ENCODE measurements around the gene HMOX1.

HMOX1 gene

GRCh38 chr22:35380013-35380412 lies 883 bp upstream of the HMOX1 start:
- no peaks in the 10 kb centered on the region for H3K27me3 ChIP-seq (ENCODE audit: low read length)
- no peaks in the 10 kb centered on the region for H3K9me3 ChIP-seq (ENCODE audit: insufficient read depth, low read length)
- H3K4me2 ChIP-seq (ENCODE audit: low read depth, low read length, poor library complexity, severe bottlenecking), result no peak overlapping the region
- no peaks in the 10 kb centered on the region for H3K79me2 ChIP-seq (ENCODE audit: insufficient read depth, low read length)
- no peak overlapping the region for H3K27ac ChIP-seq (ENCODE audit: low read depth, low read length)
- H4K20me1 ChIP-seq (ENCODE audit: low read depth, low read length), result no peaks in the 10 kb centered on the region
- no peak overlapping the region for H3K9ac ChIP-seq (ENCODE audit: low read length)
- H3K9me2 ChIP-seq (replicated peaks; ENCODE audit: insufficient read depth, low read length), result no peaks in the 10 kb centered on the region
- 0 out of 2 replicates have a peak, but pooled peaks cover 3% of the 10 kb centered on the region for H3F3A ChIP-seq (ENCODE audit: insufficient read depth)
- no peak overlapping the region for H2AFZ ChIP-seq (ENCODE audit: low read depth, low read length, severe bottlenecking)
- TF ChIP-seq EZH2phosphoT487 (conservative IDR thresholded peaks at IDR 0.05; ENCODE audit: low read length) (no peak), CTCF (IDR thresholded peaks at IDR 0.05; ENCODE audit: insufficient read depth, low read length, poor library complexity, severe bottlenecking) (no peak)
- no peaks in the 10 kb centered on the region for H3K36me3 ChIP-seq (ENCODE audit: low read length)
- no peak overlapping the region for H3K4me3 ChIP-seq (ENCODE audit: insufficient read depth, low read length, poor library complexity, severe bottlenecking)

GRCh38 chr22:35381424-35382009 lies 621 bp downstream of the HMOX1 start:
- Histone ChIP-seq H4K20me1 (ENCODE audit: low read depth, low read length) (no peaks in the 10 kb centered on the region), H3K36me3 (ENCODE audit: low read length) (no peaks in the 10 kb centered on the region), H3K4me3 (ENCODE audit: insufficient read depth, low read length, poor library complexity, severe bottlenecking) (peak overlapping the region; percentile 48), H3K79me2 (ENCODE audit: insufficient read depth, low read length) (no peaks in the 10 kb centered on the region), H3K9me3 (ENCODE audit: insufficient read depth, low read length) (no peaks in the 10 kb centered on the region), H3K27ac (ENCODE audit: low read depth, low read length) (no peak overlapping the region), H3F3A (ENCODE audit: insufficient read depth) (no peaks in the 10 kb centered on the region), H3K9ac (ENCODE audit: low read length) (peak overlapping the region; percentile 47), H3K27me3 (ENCODE audit: low read length) (no peaks in the 10 kb centered on the region), H3K4me2 (ENCODE audit: low read depth, low read length, poor library complexity, severe bottlenecking) (peak overlapping the region; percentile 60), H3K9me2 (replicated peaks; ENCODE audit: insufficient read depth, low read length) (no peaks in the 10 kb centered on the region), H2AFZ (ENCODE audit: low read depth, low read length, severe bottlenecking) (peak overlapping the region; percentile 95)
- TF ChIP-seq EZH2phosphoT487 (conservative IDR thresholded peaks at IDR 0.05; ENCODE audit: low read length) (no peak), CTCF (IDR thresholded peaks at IDR 0.05; ENCODE audit: insufficient read depth, low read length, poor library complexity, severe bottlenecking) (no peak)

- no peaks in the 10 kb centered on the region for H3F3A ChIP-seq (ENCODE audit: insufficient read depth)
- no peaks in the 10 kb centered on the region for H3K27me3 ChIP-seq (ENCODE audit: low read length)
- no peaks in the 10 kb centered on the region for H3K36me3 ChIP-seq (ENCODE audit: low read length)
- no peak overlapping the region for H3K27ac ChIP-seq (ENCODE audit: low read depth, low read length)
- H3K9ac ChIP-seq (ENCODE audit: low read length), result no peak overlapping the region
- no peak overlapping the region for H3K4me2 ChIP-seq (ENCODE audit: low read depth, low read length, poor library complexity, severe bottlenecking)
- no peaks in the 10 kb centered on the region for H3K9me2 ChIP-seq (replicated peaks; ENCODE audit: insufficient read depth, low read length)
- no peak overlapping the region for H2AFZ ChIP-seq (ENCODE audit: low read depth, low read length, severe bottlenecking)
- H3K4me3 ChIP-seq (ENCODE audit: insufficient read depth, low read length, poor library complexity, severe bottlenecking), result no peak overlapping the region
- no peaks in the 10 kb centered on the region for H3K9me3 ChIP-seq (ENCODE audit: insufficient read depth, low read length)
- no peak for TF ChIP-seq CTCF (IDR thresholded peaks at IDR 0.05; ENCODE audit: insufficient read depth, low read length, poor library complexity, severe bottlenecking)
- no peak for TF ChIP-seq EZH2phosphoT487 (conservative IDR thresholded peaks at IDR 0.05; ENCODE audit: low read length)
- no peaks in the 10 kb centered on the region for H4K20me1 ChIP-seq (ENCODE audit: low read depth, low read length)
- no peaks in the 10 kb centered on the region for H3K79me2 ChIP-seq (ENCODE audit: insufficient read depth, low read length)
Measured at GRCh38 chr22:35383679-35384071, 2.8 kb downstream of the HMOX1 start.
